Measurements from ENCODE around the gene CFLAR. TPM values are rescaled to one million over a fixed set of nuclear protein-coding genes. Genes with fewer than 3 reads are reported as not detected.
"Not testable (repeated sequence)": the region's sequence is repeated elsewhere in the genome, so short reads cannot be mapped to it uniquely, and the experiment has no call there.

The CFLAR gene
- total RNA-seq, 1 donor from 2014 or later = 120 TPM

DNA sequence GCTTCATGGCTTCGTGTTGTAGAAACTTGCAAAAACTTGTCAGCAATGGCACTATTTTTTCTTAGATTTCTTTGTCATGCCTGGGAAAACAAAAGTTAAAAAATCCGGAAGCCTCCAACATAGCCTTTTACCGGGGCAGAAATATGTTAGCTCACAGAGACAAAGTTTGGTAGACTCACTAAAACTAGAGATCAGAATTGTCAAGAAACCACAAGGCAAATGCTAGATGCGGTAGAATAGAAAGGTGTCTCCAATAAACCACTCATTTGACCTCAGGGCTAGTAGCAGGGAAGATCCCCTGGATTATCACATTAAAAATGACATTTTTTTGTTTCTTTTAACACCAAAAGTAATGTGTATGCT is 67.4 kb downstream of the CFLAR start:
- DNase-seq = no peak

DNA sequence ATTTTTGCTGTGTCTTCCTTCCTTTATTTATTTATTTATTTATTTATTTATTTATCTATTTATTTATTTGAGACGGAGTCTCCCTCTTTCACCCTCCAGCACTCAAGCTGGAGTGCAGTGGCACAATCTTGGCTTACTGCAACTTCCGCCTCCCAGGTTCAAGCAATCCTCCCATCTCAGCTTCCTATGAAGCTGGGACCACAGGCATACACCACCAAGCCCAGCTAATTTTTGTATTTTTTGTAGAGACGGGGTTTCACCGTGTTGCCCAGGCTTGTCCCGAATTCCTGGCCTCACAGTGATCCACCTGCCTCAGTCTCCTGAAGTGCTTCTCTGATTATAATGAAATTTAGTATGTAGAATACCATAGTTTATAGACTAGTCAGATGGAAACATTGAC is 67.9 kb downstream of the CFLAR start:
- DNase-seq = not testable (repeated sequence)

DNA sequence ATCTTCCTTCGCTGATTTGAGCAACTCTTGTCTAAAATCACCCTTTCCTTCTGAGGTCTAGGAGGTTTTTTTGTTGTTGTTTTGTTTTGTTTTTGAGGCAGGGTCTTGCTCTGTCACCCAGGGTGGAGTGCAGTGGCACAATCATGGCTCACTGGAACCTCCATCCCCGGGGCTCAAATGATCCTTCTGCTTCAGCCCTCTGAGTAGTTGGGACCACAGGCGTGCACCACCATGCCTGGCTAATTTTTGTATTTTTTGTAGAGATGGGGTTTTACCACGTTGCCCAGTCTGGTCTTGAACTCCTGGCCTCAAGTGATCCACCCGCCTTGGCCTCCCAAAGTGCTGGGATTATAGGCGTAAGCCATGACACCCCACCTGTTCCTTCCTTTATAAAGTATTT is 68.3 kb downstream of the CFLAR start:
- DNase-seq = not testable (repeated sequence)

DNA sequence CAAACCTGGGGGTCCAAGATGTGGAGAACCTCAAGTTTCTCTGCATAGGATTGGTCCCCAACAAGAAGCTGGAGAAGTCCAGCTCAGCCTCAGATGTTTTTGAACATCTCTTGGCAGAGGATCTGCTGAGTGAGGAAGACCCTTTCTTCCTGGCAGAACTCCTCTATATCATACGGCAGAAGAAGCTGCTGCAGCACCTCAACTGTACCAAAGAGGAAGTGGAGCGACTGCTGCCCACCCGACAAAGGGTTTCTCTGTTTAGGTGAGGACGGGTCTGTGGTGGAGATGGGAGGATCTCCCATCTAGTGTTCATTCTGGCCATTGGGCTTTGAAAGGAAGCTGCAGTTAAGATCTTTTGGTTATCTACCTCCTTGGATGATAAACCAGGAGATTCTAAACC is 69.9 kb downstream of the CFLAR start:
- DNase-seq = no peak

DNA sequence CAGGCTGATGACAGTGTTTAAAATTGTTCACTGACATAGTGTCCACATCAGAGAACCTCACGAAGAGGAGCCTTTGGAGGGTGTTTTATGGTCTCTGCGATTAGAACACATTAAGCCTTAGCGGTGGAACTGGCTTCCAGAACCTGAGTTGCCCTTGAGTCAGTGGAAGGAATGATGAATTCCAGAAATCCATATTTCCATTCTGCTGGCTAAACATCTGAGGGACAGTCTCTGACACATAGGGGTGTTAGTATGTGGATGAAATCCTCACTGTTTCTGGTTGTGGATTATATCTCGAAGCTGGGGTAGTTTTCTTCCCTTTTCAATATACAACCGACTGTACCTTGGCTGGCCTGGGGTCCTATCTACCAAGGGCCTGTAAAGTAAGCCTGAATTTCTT is 71.0 kb downstream of the CFLAR start:
- no peak for DNase-seq

DNA sequence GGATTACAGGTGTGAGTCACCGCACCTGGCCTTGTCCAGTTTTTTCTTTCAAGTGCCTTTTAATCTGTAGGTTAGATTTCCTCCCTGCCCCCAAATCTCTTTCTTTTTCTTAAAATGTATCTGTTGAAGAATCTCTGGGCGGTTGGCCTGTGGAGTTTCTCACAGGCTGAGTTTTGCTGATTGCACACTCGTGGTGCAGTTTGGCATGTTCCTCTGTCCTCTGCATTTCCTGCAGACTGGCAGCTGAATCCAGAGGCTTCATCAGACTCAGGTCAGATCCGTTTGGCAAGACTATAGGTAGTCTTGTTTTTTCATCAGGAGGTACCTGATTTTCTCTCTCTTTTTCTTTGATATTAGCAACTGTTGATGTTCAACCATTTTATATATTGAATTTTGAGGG is 72.5 kb downstream of the CFLAR start:
- no peak for DNase-seq

DNA sequence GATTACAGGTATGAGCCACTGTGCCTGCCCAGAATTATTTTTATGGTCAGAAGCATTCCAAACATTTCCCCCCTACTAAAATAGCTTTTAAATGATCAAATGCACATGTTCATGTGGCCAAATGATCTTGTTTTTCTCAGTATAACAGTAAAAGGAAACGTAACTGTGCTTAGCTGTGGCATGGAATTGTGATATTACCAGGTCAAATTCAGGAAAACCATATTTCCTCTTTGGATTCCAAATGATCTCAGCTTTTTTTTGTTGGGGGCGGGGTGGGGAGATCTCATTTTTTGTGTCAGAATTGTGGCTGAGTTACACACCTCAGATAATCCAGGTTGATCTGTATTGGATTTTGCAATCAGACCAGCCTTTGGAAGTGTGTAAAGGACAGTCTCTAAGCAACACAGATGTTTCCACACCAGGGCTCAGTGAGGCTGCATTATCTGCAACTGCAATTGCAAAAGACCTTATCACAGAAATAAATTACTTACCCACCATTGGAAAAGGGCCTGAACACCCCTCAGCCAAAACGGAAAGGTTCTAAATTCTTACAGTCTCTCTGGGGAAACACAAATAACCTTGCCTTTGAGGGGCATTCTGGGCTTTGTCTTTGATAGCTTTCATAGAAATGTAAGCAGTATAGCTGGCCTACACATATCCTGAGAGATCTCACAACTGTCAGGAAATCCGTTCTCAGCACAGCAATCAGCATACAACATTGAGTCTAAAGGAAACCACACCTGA is 75.3 kb downstream of the CFLAR start:
- DNase-seq = peak; percentile 15

DNA sequence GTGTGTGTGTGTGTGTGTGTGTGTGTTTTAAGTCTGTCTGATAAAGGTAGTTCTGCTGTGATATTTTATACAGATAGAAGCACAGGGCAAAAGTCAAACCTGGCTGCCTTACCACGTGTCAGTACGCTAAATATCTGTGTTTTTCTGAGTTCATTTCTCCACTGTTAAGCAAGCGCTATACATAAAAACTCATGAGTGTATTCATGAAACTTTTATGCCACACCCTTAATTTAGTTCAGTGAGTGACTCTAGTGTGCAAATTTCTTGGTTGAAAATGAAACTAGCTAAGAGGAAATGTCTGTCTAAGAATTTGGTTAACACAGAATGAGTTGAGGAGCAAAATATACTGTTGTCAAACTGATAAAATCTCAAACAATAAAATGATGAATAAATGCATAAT is 78.1 kb downstream of the CFLAR start:
- no peak for DNase-seq

DNA sequence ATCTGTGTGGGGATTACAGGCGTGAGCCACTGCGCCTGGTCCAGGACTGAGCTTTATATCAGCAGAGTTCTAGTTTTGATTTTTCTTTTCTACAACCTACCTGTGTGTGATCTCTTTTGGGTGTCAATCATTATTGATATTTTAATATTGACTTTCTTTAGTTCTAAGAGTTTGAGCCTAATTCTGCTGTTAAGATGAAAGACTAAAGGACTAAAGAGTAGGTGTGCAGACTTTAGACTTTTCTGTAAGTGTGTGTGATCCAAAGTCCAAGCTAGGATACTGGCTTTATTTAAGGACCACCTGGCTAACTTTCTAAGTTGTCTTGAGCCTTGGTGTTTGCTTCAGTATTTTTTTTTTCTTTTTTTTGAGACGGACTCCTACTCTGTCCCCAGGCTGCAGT is 79.4 kb downstream of the CFLAR start:
- no peak for DNase-seq

DNA sequence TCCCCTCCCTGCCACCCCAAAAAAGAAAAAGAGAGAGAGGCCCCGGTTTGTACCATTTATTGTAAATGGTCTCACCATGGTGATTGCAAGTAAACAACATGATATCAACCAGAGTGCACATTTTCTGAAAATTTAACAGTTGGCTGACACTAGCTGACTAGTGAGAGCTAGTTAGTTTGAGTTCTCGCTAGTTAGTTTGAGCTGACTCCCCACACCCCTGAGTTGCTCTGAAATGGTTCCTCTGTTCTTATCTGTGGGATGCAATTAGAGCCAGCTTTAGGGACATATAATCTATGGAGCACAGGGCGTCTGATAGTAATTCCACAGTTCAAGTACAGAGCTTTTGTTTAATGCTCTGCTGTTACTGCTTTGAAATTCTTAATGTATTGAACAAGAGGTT is 80.0 kb downstream of the CFLAR start:
- DNase-seq = no peak

DNA sequence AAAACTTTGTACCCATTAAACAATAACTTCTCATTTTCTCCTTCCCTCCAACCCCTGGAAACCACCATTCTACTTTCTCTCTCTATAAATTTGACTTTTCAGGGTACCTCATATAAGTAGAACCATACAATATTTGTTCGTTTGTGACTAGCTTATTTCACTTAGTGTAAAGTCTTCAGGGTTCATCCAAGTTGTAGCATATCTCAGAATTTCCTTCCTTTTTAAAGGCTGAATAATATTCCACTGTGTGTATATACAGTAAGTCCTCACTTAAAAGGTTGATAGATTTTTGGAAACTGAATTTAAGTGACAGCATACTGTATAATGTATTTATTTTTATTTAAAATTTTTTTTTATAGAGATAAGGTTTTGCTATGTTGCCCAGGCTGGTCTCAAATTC is 80.8 kb downstream of the CFLAR start:
- DNase-seq = no peak

DNA sequence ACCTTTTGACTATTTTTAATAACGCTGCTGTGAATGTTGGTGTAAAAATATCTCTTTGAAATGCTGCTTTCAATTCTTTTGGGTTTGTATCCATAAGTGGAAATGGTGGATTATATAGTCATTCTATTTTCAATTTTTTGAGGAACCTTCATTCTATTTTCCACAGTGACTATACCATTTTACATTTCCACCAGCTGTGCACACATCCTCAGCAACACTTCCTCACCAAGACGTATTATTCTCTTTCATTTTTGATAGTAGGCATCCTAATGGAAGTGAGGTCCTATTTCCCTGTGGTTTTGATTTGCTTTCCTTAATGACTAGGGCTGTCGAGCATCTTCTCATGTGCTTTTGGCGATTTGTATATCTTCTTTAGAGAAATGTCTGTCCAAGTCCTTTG is 81.8 kb downstream of the CFLAR start:
- no peak for DNase-seq

DNA sequence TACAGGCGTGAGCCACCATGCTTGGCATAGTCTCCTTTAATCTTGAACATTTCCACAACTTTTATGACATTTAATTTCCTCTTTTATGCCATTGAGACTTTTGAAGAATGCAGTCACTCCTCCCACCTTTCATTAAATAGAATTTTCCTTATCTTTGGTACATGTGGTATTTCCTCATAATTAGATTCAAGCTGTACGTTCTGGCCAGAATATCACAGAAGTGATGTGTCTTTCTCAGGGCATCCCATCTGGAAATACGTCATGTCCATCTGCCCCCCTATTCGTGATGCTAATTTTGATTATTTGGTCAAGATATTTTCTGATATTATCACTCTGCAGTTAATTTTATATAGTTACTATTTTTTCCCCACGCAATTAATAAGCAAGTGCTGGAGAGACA is 83.9 kb downstream of the CFLAR start:
- DNase-seq = no peak

DNA sequence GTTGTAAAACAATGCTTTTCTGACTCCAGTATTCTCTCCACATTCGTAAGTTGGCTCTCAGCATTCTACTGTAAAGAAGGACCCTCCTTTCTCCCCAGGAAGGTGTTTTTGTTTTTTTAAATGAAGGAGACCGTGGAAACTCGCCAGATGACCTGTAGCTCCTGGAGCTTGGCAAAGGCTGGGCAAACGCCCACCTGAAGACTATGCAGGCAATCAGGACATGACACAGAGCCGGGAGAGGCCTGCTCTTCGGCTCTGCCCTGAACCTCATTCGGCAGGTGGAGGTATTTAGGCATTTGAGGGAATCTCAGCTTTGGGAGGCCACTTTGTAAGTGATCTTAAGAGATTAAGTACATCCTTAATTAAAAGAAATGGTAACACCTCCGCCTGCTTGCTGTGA is 84.4 kb downstream of the CFLAR start:
- no peak for DNase-seq

DNA sequence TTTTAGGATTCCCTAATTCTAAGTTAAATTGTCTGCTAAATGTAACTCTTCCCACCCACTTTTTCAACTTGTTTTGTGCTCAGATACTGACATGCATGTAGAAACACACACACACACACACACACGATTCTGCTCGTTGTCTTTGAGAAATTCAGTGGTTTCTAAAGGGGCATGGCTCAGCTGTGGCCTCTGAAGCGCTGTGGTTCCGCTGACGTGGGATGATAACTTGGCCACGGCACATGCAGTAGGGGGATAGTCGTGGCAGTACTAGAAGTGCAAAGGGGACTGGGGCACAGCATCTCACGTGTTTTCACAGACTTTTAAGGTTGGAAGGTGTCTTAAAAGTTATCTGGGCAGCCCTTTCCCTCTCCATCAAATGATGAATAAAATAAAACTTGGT is 85.4 kb downstream of the CFLAR start:
- DNase-seq = no peak

DNA sequence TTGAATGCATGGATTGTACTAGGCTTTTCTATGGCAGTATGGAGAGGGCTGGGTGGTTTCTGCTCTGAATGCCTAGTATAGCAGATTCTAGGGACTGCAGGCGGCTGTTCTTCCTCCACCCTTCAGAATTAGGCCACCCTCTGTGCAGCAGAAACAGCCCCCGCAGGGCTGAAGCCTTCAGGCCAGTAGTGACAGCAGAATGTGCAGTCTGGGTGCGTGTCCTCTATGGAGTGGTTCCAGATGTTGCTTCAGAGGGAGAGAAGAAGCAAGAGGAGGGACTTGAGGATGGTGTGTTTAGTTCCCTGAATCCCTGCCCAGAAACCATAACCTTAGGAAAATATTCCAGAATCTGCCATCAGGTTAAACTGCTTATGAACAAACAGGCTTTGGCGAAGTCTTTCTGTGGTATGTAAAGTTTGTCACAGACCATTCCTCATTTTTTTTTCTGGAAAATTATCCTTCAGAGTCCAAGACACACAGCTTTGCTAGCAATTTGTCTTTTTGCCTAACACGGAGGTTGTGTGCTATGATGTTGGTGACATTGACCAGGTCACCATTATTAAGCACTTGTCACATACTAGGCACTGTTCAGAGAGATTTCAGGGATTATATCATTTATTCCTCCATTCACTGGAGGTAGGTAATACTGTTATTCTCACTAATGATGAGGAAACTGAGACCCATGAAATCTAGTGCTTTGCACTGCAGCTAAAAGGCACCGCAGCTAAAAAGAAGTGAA is 88.1 kb downstream of the CFLAR start:
- peak; percentile 32 for DNase-seq

DNA sequence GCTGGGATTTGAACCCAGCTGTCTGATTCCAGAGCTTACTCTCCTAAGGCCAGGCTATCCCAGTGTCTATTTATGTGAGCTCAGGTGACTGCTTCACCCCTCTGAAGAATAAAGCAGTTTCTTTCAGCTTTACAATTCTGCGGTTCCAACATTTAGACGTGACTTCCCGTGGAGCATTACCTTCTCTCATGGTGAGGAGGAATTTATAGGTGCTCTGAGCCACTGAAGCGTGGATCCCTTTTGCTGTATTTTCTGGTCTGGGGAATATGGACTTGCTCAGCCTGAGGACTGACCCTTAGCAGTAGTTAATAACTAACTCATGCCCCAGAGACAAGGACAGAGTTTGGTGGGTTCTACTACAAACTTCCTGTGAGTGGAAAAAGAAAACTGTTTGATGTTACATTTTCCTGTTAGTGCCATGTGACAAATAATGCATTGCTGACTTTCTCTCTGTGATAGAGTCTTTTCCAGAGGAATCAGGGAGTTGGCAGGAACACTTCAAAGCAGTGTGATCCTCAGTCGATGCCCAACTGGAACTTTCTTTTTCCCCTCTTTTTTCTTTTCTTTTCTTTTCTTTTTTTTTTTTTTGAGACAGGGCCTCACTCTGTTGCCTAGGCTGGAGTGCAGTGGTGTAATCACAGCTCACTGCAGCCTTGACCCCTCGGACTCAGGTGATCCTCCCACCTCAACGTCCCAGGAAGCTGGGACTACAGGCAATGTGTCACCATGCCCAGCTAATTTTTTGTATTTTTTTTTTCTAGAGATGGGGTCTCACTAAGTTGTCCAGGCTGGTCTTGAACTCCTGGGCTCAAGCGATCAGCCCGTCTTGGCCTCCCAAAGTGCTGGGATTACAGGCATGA is 88.9 kb downstream of the CFLAR start:
- DNase-seq = no peak

DNA sequence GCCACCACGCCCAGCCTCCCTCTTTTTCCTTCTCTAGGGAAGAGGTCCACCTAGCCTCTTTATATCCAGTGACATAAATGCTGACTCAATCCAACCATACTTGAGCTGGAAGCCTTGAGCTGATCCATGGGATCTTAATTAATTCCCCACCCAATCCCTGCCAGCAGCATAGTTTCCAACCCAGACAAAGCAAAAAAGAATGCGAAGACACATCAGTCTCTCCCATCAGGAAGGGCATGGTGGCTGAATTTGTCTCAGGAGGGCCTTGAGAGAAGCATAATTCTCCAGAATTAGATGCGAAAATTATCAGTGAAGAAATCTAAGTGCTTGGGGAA is 89.5 kb downstream of the CFLAR start:
- no peak for DNase-seq

DNA sequence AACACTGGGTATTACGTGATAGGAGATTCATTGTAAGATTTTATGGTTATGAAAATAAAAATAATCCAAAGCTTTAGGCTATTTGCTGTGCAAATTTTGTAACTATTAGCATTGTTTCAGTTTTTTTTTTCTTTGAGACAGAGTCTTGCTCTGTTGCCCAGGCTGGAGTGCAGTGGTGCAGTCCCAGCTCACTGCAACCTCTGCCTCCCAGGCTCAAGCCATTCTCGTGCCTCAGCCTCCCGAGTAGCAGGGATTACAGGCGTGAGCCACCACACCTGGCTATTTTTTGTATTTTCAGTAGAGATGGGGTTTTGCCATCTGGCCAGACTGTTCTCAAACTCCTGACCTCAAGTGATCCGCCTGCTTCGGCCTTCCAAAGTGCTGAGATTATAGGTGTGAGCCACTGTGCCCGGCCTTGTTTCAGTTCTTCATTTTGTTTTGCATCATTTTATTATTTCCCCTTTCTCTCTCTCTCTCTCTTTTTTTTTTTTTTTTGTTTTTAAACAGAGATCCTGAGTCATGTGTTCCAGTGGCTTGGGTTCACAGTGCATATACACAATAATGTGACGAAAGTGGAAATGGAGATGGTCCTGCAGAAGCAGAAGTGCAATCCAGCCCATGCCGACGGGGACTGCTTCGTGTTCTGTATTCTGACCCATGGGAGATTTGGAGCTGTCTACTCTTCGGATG is 92.7 kb downstream of the CFLAR start:
- DNase-seq = no peak

DNA sequence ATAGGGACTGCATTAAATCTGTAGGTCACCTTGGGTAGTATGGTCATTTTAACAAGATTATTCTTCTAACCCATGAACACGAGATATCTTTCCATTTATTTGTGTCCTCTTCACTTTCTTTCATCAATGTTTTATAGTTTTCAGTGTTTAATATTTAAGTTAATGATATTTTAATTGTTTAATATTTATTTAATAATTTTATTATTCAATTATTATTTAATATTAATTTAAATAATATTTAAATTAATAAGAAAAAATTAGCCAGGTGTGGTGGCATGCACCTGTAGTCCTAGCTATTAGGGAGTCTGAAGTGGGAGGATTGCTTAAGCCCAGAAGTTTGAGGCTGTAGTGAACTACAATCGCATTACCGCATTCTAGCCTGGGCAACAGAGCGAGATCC is 100.0 kb downstream of the CFLAR start:
- DNase-seq = no peak

DNA sequence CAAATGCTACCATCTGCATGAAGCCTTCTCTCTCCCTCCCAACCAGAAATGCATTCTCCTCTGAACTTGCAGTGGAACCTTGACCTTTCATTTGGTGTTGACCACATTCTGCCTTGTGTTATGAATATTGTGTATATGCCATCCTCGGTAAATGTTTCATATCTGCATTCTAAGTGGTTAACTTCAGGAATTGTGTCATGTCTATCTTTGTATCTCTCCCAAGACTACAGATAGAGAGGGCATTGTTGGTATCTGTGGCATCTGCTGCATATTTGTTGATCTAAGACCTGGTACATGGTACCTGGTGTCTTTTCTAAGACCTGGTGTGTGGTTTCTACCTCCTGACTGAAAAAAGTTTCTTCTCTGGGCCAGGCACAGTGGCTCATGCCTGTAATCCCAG is 101.0 kb downstream of the CFLAR start:
- DNase-seq = no peak

DNA sequence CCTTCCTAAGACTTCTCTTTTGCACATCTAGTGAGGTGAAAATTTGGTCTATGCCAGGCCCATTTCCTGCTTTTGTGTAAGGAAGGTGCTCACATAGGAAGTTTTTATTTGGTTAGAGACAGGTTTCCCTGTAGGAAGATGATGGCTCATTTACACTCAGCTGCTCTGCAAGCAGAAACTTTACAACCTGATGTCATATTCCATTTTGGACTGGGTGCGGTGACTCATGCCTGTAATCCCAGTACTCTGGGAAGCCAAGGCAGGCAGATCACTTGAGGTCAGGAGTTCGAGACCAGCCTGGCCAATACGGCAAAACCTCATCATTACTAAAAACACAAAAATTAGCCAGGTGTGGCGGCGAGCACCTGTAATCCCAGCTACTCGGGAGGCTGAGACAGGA is 102.8 kb downstream of the CFLAR start:
- DNase-seq = no peak
